ENCODE data around the gene ELOVL2.
"Not testable (repeated sequence)": the region's sequence is repeated elsewhere in the genome, so short reads cannot be mapped to it uniquely, and the experiment has no call there.

The ELOVL2 gene, protein sequence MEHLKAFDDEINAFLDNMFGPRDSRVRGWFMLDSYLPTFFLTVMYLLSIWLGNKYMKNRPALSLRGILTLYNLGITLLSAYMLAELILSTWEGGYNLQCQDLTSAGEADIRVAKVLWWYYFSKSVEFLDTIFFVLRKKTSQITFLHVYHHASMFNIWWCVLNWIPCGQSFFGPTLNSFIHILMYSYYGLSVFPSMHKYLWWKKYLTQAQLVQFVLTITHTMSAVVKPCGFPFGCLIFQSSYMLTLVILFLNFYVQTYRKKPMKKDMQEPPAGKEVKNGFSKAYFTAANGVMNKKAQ

DNA sequence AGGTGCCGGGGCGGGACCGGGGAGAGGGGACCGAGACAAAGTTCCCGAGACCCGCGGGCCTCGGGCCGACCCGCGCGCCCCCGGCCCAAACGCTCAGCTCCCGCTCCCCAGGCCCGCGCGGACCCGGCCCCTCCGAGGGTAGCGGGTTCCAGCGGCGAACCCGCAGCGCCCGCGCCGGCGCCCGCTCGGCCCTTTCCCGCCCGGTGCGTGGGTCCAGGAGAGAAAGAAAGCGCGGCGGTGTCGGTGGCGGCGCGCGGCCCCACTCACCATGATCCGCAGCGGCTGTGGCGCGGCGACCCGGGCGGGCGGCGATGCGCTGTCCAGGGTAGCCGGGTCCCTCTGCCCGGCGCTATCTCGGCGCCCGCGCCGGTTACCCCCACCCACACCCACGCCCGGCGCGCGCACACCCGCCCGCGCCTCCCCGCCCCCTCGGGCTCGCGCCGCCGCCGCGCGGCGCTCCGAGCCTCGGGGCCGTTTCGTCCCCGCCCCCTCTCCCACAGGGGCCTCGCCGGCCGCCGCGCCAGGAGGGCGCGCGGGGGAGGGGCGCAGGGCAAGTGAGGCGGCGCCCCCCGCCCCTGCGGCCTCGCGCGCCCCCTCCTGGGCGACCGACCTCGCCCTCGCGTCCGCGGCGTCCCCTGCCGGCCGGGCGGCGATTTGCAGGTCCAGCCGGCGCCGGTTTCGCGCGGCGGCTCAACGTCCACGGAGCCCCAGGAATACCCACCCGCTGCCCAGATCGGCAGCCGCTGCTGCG lies at the start of gene ELOVL2:
Gene ELOVL2 (minus strand): TSS at position 345 of the 751 bp plus-strand sequence. CDS start 75 bp downstream, at position 270.
- in situ Hi-C loops (cut with HindIII; ENCODE audit: low sequenced_read_pairs) = no loop called here

DNA sequence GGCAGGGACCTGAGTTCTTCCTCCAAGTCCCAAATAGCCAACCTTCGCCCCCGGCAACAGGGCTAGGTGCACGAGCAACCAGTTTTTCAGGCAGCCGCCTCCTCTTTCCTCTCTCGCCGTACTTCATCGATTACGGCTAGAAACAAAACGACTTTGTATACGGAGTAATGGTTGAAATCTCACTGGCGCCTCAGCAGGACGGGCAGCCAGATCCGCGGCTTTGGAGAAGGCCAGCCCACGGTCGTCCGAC lies 49.2 kb upstream of the ELOVL2 start:
- in situ Hi-C loops (cut with HindIII; ENCODE audit: low sequenced_read_pairs) = no loop called here

DNA sequence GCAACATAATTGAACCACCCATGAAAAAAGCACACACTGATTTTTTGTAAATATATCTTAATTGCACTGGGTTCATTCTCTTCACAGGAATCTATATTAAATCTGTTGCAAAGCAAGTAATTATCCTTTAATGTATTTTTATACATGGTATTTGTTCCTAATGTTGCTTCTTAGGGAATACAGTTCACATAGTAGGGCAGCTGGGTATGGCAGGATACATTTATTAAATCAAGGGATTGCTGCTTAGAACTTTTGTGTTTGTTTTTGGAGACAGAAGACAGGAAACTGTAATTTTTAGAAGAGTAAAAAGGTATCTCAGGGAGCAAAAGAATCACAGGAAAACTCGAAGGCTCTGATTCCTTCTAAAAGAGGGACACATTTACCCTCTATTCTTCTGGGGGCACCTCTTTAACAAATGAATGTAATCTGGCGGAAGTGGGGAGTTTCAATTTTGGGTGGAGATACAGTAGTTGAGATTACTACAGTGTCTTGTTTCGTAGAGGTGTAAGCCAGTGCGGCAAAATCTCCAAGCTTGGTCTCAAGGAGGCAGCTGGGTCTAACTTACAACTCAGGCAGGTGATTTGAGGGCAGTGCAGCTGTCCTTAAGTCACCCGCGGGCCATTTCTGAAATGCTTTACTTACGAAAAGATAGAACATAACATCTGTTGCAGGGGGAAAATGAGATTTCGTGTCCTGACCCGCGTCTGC lies 48.7 kb upstream of the ELOVL2 start:
- in situ Hi-C loops (cut with HindIII; ENCODE audit: low sequenced_read_pairs) = no loop called here

DNA sequence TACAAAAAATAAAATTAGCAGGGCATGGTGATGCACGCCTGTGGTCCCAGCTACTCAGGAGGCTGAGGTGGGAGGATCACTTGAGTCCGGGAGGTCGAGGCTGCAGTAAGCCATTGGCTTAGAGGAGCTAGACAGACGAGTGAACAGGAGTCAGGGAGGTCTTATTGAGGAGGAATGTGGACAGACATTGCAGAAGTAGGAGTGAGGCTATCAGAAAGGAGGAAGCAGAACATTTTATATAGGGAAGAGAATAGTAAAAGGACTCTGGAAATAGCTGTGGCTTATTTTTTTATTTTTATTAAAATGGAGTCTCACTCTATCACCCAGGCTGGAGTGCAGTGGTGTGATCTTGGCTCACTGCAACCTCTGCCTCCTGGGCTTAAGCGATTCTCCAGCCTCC lies 47.0 kb upstream of the ELOVL2 start:
- in situ Hi-C loops (cut with HindIII; ENCODE audit: low sequenced_read_pairs) = not testable (repeated sequence)

DNA sequence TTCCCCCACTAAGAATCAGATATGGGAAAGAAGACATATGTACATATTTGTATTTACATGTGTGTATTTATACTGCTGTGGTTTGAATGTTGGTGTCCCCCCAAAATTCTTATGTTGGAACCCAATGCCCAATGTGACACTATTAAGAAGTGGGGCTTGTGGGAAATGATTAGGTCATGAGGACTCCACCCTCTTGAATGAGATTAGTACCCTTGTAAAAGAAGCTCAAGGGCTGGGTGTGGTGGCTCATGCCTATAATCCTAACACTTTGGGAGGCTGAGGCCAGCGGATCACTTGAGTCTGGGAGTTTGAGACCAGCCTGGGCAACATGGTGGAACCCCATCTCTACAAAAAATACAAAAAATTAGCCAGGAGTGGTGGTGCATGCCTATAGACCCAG lies 45.6 kb upstream of the ELOVL2 start:
- in situ Hi-C loops (cut with HindIII; ENCODE audit: low sequenced_read_pairs) = no loop called here

DNA sequence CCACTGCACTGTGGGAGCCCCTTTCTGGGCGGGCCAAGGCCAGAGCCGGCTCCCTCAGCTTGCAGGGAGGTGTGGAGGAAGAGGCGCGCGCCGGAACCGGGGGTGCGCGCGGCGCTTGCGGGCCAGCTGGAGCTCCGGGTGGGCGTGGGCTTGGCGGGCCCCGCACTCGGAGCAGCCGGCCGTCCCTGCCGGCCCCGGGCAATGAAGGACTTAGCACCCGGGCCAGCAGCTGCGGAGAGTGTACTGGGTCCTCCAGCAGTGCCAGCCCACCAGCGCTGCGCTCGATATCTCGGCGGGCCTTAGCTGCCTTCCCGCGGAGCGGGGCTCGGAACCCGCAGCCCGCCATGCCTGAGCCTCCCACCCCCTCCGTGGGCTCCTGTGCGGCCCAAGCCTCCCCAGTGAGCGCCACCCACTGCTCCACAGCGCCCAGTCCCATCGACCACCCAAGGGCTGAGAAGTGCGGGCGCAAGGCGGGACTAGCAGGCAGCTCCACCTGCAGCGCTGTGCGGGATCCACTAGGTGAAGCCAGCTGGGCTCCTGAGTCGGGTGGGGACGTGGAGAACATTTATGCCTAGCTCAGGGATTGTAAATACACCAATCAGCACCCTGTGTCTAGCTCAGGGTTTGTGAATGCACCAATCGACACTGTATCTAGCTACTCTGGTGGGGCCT lies 43.2 kb upstream of the ELOVL2 start:
- in situ Hi-C loops (cut with HindIII; ENCODE audit: low sequenced_read_pairs) = not testable (repeated sequence)

DNA sequence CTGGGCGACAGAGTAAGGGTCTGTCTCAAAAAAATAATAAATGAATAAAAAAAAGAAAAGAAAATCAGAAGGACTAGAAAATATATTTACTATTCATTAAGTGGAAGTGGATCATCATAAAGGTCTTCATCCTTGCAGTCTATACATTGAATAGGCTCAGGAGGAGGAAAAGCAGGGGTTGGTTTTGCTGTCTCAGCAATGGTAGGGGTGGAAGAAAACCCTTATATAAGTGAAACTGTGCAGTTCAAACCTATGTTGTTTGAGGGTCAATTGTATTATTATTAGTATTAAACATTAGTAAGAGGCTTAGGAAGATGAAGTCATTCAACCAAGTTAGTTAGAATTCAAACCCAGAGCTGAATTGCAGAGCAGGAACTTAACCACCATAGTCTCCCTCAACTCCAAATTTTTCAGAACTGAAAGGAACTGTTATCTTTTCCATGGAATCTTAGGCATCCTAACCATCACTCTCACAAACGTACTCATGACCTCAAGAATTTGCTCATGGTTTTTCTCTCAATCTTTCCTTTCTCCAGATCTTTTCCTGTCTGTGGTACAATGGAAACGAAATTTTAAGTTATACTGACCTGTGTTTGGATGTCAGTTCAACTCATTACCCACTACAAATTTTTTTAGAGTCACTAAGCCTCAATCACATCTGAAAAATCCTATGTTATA lies 41.8 kb upstream of the ELOVL2 start:
- in situ Hi-C loops (cut with HindIII; ENCODE audit: low sequenced_read_pairs) = no loop called here

DNA sequence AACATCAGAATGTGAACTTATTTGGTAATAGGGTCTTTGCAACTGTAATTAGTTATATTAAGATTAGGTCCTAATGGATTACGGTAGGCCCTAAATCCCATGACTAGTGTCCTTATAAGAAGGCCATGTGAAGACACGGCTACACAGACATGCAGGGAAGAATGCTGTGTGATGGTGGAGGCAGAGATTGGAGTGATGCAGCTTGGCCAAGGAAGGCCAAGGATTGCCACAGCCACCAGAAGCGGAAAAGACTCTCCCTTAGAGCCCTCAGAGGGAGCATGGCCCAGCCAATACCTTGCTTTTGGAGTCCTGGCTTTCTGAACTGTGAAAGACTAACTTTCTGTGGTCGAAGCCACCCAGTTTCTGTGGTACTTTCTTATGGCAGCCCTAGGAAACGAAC lies 39.9 kb upstream of the ELOVL2 start:
- in situ Hi-C loops (cut with HindIII; ENCODE audit: low sequenced_read_pairs) = no loop called here

DNA sequence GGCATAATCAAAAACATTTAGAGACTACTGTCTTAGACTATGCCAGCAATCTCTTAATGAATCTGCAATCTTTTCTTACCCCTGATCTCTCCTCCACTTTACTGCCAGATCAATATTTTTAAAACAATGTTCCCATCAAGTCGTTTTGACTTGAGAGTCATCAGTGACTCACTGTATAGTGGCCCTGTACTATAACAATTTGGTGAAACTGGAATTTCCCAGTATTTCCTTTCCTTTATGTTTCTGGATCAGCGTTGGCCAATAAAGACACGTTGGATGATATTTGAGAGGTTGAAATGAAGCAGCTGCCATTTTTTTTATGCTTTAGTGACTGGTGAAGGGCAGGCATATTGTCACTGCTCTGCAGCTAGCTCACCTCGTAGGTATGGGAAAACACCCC lies 39.4 kb upstream of the ELOVL2 start:
- in situ Hi-C loops (cut with HindIII; ENCODE audit: low sequenced_read_pairs) = no loop called here

DNA sequence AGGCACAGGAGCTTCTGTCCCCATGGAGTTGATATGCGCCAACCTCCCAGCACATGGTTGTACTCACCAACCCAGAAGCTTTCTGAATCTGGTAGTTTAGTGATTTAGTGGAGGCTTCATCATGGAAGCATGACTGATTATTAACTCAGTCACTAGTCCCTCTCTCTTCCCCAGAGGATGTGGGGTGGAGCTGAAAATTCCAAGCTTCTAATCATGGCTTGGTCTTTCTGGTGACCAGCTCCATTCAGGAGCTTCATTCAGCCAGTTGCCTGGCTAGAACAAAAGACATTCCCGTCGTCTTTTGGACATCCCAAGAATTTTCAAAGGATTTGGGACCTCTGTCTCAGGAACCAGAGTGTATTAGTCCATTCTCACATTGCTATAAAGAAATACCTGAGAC lies 36.2 kb upstream of the ELOVL2 start:
- in situ Hi-C loops (cut with HindIII; ENCODE audit: low sequenced_read_pairs) = no loop called here

DNA sequence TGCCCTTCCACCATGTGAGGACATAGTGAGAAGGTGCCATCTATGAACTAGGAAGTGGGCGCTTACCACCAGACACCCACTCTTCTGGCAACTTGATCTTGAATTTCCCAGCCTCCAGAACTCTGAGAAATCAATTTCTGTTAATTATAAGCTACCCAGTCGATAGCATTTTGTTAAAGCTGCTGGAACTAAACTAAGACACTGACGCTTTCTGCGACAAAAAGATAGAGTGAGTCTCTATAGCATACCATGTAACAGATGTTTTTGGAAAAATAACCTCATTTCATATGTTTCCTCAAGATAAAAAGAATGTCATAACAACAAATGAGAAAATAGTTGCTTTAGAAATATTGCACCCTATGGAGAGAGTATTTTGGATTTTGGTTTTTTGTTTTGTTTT lies 34.2 kb upstream of the ELOVL2 start:
- in situ Hi-C loops (cut with HindIII; ENCODE audit: low sequenced_read_pairs) = no loop called here

DNA sequence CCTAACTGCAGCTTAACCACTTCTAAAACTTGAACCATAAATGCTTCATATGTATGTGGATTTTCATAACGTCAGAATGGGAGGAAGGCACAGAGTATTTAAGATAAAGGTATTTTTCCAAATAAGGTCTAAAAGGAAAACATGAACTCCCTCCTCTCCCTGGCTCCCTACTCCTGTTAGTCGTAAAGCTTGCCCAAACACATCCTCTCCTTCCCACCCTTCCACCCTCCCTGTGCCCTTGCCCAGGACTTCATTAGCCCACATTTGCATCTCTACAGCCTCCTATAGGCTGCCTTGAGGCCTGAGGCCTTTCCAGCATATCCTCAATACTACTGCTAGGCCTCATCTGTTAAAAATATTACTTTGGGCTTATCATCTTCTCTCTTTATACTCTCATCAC lies 32.4 kb upstream of the ELOVL2 start:
- in situ Hi-C loops (cut with HindIII; ENCODE audit: low sequenced_read_pairs) = no loop called here

DNA sequence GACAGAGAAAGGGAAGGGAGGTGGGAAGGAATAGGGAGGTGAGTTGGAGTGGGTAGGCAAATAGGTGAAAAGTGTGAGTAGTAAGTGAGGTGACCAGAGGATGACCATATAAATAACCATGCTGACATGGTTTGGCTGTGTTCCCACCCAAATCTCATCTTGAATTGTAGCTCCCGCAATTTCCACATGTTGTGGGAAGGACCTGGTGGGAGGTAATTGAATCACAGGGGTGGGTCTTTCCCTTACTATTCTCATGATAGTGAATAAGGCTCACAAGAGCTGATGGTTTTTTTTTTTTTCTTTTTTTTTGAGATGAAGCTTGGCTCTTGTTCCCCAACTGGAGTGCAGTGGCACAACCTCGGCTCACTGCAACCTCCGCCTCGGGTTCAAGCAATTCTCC lies 28.0 kb upstream of the ELOVL2 start:
- in situ Hi-C loops (cut with HindIII; ENCODE audit: low sequenced_read_pairs) = no loop called here

DNA sequence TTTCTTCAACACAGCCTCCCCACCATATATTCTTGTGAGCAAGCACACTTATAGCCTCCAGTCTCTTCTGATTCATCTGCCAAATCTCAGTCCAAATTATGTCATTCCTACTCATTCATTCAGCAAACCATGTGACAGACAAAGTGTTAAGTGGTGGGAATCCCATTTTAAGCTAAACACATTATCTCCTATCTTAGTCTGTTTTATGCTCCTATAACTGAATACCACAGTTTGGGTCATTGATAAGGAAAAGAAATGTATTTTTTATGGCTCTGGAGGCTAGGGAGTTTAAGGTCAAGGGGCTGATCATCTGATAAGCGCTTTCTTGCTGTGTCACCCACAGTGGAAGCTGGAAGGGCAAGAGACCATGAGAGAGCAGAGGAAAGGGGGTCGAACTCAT lies 25.7 kb upstream of the ELOVL2 start:
- in situ Hi-C loops (cut with HindIII; ENCODE audit: low sequenced_read_pairs) = no loop called here

DNA sequence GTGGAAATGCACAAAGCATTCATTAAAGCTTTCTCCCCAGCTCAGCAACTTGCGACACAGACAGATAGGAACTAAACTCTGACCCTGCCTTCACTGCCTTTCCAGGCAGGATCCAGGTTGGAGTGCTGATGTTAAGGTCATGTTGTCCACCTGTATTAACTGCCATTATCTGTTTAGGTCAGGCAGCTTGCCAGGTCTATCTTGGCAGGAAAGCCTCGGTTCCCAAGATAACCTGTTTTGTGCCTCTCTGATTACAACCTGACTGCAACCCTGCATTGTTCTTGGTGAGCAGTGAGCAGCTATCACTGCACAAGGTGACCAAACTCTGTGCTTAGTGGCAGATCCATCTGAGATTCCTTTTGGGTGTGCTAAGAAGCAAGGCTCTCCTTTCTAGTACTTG lies 23.2 kb upstream of the ELOVL2 start:
- in situ Hi-C loops (cut with HindIII; ENCODE audit: low sequenced_read_pairs) = no loop called here

DNA sequence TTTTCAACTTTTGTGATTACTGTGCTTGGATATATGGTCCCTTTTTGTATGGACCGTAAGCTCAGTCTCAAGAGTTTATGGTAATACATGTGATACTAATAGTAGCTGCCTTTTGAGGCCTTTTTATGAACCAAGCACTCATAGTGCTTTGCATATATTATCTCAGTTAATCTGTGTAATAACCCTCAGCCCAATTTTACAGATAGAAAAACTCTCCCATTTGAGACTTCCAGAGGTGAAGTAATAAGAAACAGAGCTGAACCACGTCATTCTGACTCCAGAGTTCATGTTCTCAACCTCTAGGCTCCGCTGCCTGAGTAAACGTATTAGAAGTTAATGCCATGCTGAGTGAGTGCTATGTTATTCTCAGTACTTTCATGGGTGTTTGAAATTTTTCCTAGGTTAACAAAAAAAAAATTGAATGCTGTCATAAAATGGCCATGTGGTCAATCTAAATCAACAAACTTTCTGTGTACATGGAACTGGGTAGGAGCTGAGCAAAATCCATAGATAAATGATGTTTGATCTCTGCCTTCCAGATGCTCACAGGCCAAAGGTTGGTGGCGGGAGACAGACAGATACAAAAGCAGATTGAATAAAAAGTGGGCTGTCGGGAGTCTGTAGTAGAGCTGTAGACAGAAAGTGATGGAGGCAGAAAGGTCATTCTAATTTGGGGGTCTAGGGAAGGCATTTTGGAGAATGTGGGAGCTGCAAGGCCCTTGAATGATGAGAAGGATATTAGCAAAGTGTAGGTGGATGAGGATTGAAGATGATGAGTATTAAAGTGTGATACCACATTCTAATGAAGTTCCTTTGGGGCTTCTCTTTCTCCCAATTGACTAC lies 22.6 kb upstream of the ELOVL2 start:
- in situ Hi-C loops (cut with HindIII; ENCODE audit: low sequenced_read_pairs) = no loop called here

DNA sequence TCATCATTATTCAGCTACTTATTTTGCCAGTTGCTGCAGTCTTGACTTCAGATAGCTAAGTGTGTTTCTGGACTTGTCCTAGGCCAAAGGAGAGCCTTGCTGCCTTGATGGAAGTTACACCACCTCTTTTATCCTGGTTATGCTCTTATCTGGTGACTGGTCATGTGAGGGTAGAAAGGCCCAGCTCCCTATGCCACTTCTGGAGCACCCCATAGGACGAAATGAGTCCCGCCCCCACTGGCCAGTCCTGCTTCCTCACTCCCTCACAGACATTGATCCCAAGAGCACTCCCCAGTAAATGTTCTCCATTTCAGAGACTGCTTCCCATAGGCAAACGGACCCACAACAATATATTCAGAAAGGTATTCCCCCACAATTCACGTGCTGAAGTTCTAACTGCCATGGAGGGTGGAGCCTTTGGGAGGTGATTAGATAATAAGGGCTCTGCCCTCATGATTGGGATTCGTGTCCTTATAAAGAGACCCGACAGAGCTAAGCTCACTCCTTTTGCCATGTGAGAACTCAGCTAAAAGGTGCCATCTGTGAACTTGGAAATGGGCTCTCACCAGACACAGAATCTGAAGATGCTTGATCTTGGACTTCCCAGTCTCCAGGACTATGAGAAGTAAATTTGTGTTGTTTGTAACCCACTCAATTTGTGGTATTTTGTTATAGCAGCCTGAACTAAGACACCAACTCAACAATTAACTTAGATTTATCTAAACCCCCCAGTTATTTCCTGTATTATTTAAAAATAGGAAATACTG lies 21.5 kb upstream of the ELOVL2 start:
- in situ Hi-C loops (cut with HindIII; ENCODE audit: low sequenced_read_pairs) = no loop called here

DNA sequence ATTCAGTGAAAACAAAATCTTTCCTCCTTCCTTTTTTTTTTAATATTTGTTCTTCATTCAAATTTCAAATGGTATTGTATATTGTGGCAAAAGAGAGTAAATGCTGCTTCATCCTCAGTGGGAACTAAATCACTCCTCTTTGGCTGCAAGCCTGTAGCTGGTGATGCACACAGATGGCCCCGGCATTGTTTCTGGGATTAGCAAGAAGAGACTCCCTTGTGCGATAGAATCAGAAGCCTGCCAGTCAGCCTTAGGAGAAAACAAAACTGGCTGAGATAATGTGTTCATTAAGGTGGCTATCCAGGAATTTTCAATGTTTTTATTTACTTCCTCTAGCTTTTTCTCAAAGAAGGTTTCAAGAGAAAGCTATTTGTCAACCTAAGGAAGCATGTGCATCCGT lies 20.7 kb upstream of the ELOVL2 start:
- in situ Hi-C loops (cut with HindIII; ENCODE audit: low sequenced_read_pairs) = no loop called here

DNA sequence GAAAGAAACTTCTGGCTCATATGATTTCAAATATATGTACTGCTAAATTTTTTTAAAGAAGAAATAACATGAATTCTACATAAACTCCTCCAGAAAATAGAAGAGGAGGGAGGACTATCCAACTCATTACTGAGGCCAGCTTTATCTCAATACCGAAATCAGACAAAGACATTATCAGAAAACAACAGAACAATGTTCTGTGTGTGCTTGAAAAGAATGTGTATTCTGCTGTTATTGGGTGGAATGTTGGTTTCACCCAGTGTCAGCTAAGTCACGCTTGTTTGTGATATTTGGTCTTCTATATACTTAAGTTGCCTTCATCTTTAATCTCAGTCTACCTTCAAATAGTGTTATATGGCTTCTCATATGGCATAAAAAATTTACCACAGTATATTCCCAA lies 18.6 kb upstream of the ELOVL2 start:
- in situ Hi-C loops (cut with HindIII; ENCODE audit: low sequenced_read_pairs) = no loop called here

DNA sequence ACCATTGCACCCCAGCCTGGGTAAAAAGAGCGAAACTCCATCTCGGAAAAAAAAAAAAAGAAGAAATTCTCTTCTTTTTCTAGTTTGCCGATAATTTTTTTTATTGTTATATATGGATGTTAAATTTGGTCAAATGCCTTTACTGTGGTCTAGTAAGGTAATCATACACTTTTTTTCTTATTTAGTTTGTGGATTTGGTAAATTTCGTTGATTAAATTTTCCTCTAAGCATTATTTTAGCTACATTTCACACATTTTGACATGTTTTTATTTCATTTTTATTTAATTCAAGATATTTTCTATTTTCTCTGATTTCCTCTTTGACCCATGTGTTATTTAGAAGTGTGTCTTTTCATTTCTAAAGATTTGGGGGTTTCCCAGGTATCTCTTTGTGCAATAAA lies 18.0 kb upstream of the ELOVL2 start:
- in situ Hi-C loops (cut with HindIII; ENCODE audit: low sequenced_read_pairs) = no loop called here

All from DLD1 (cell line).